HepG2 (cell line): Measurements from ENCODE around the gene FNDC3A. TPM values are rescaled to one million over a fixed set of nuclear protein-coding genes. Genes with fewer than 3 reads are reported as not detected.

Source experiments
- ATAC-seq: fragments of 200-7000 bp; cut with Tn5 transposase; 3 replicates; pipeline ENCODE4 v1.9.1; 2020; ENCODE audit warnings: mild to moderate bottlenecking, moderate library complexity
- BruUV-seq: library from RNA; stranded (reverse); fragments of 400-500 nt; replicated peaks from 2 replicates; lab custom pipeline; 2021; lab: Mats Ljungman, UMichigan
- CTCF ChIA-PET: fragments of 300-600 bp; formaldehyde crosslinking; extraction: SDS; loops from one replicate; lab custom pipeline; 2021; ENCODE audit warnings: low total read pairs, inconsistent platforms, low intra/inter-chr PET ratio; lab: Yijun Ruan, JAX
- POLR2A ChIA-PET: fragments of 350-600 bp; sonication (Branson Sonifier 250); formaldehyde crosslinking; loops from one replicate; lab custom pipeline; 2020; ENCODE audit warnings: antibody characterized with exemption, inconsistent platforms; lab: Yijun Ruan, JAX
- DNase-seq: peaks from one replicate; pipeline ENCODE4 v3.0.0-alpha.2; 2015; ENCODE audit warnings: low spot score
- FAIRE-seq: peaks from 3 replicates; lab custom pipeline; 2011; peaks lifted over from hg19 to GRCh38; lab: Jason Lieb, UNC
- H2AFZ ChIP-seq: one replicate; pipeline ENCODE4 v1.6.1; 2011; ENCODE audit warnings: low read length, inconsistent platforms
- H3K27ac ChIP-seq: fragments of 300-600 bp; 3 replicates; pipeline ENCODE4 v1.8.0; 2011; ENCODE audit warnings: mixed run types, mild to moderate bottlenecking, mixed read lengths, low read length, inconsistent platforms; ENCODE audit not compliant: insufficient read depth; ENCODE audit errors: extremely low read length
- H3K27me3 ChIP-seq, 2 experiments: fragments of 200-600 bp in 1 of 2; 2 replicates in 1 of 2; 3 replicates in 1 of 2; pipeline versions ENCODE4 v1.6.0 to v1.8.0; 2011; ENCODE audit warnings: low read length in 2 of 2, mild to moderate bottlenecking in 2 of 2, moderate library complexity in 2 of 2, inconsistent platforms in 1 of 2; ENCODE audit not compliant: insufficient read depth in 2 of 2, control insufficient read depth in 1 of 2
- H3K36me3 ChIP-seq, 2 experiments: fragments of 200-600 bp in 1 of 2; replicated peaks in 1 of 2; 2 replicates in 1 of 2; 3 replicates in 1 of 2; pipeline versions ENCODE4 v1.5.1 to v1.8.0; 2011; ENCODE audit warnings: low read length in 2 of 2, inconsistent platforms in 1 of 2; ENCODE audit not compliant: insufficient read depth in 2 of 2, control insufficient read depth in 1 of 2
- H3K4me1 ChIP-seq: 2 replicates; pipeline ENCODE4 v1.5.1; 2012; ENCODE audit warnings: low read length, inconsistent platforms; ENCODE audit not compliant: insufficient read depth
- H3K4me2 ChIP-seq: 2 replicates; pipeline ENCODE4 v1.6.0; 2011; ENCODE audit warnings: low read depth, low read length, inconsistent platforms
- H3K4me3 ChIP-seq, 3 experiments: fragments of 200-600 bp in 1 of 3; sonication (generic), shearing (Covaris generic) in 1 of 3; replicated peaks in 1 of 3; 2 replicates each; pipeline ENCODE4 v1.5.1; 2011 to 2016; ENCODE audit warnings: low read length in 3 of 3, inconsistent platforms in 2 of 3, low read depth in 2 of 3, mild to moderate bottlenecking in 2 of 3, control low read depth in 1 of 3, mixed read lengths in 1 of 3; ENCODE audit not compliant: insufficient read depth in 1 of 3
- H3K79me2 ChIP-seq: one replicate; pipeline ENCODE4 v1.6.1; 2011; ENCODE audit warnings: low read length, inconsistent platforms; ENCODE audit not compliant: insufficient read depth
- H3K9ac ChIP-seq: 2 replicates; pipeline ENCODE4 v1.6.0; 2011; ENCODE audit warnings: mild to moderate bottlenecking, low read depth, low read length, inconsistent platforms; ENCODE audit not compliant: insufficient read depth
- H3K9me3 ChIP-seq: 2 replicates; pipeline ENCODE4 v1.5.1; 2012; ENCODE audit warnings: mild to moderate bottlenecking, low read length
- H4K20me1 ChIP-seq: 2 replicates; pipeline ENCODE4 v1.6.0; 2011; ENCODE audit warnings: inconsistent platforms, mild to moderate bottlenecking, low read length, moderate library complexity; ENCODE audit not compliant: insufficient read depth
- HNRNPK ChIP-seq: fragments of 200-400 bp; formaldehyde crosslinking; IDR thresholded peaks from 2 replicates; pipeline ENCODE4 v1.6.1; 2018; ENCODE audit warnings: low read length, low read depth, moderate library complexity, mild to moderate bottlenecking; ENCODE audit not compliant: poor library complexity, severe bottlenecking
- KMT2A ChIP-seq: sonication (generic); formaldehyde crosslinking; IDR thresholded peaks from 2 replicates; pipeline ENCODE4 v1.4.0; 2020; ENCODE audit warnings: missing genetic modification reagents
- MAFK ChIP-seq, 2 experiments: IDR thresholded peaks in 1 of 2; conservative IDR thresholded peaks in 1 of 2; 2 replicates each; pipeline ENCODE4 v1.6.1; 2011; ENCODE audit warnings: improper control_type of control experiment in 2 of 2, low read length in 2 of 2
- NFYC ChIP-seq: IDR thresholded peaks from 2 replicates; pipeline ENCODE4 v1.6.1; 2016; ENCODE audit warnings: missing genetic modification reagents, missing compliant biosample characterization
- SOX6 ChIP-seq, 2 experiments: fragments of 450-650 bp in 1 of 2; sonication (generic) in 1 of 2; formaldehyde crosslinking in 1 of 2; IDR thresholded peaks; 2 replicates each; pipeline versions ENCODE4 v1.4.0 to v1.6.1; 2017 to 2020; ENCODE audit warnings: antibody characterized with exemption in 1 of 2, mild to moderate bottlenecking in 1 of 2, missing genetic modification reagents in 1 of 2
- ZNF383 ChIP-seq: sonication (generic); formaldehyde crosslinking; IDR thresholded peaks from 2 replicates; pipeline ENCODE4 v1.4.0; 2020; ENCODE audit warnings: missing genetic modification reagents, mild to moderate bottlenecking, borderline replicate concordance
- ZNF441 ChIP-seq: sonication (generic); formaldehyde crosslinking; IDR thresholded peaks from 2 replicates; pipeline ENCODE4 v1.7.0; 2021; ENCODE audit warnings: missing genetic modification reagents, borderline replicate concordance
- ZNF501 ChIP-seq: sonication (generic); formaldehyde crosslinking; IDR thresholded peaks from 2 replicates; pipeline ENCODE4 v1.5.1; 2020; ENCODE audit warnings: mild to moderate bottlenecking, moderate library complexity, missing genetic modification reagents
- ZSCAN21 ChIP-seq: sonication (generic); formaldehyde crosslinking; IDR thresholded peaks from 2 replicates; pipeline ENCODE4 v1.8.0; 2022; ENCODE audit warnings: mild to moderate bottlenecking, missing genetic modification reagents, moderate library complexity, borderline replicate concordance
- WGBS: methylation state at CpG from one replicate; pipeline ENCODE4 v1.1.6; 2017; ENCODE audit warnings: low lambda C conversion rate; 5-methylcytosine and 5-hydroxymethylcytosine counted together
- in situ Hi-C: cut with HindIII; loops from 2 replicates; pipeline ENCODE4 v1.10.0; 2017; ENCODE audit warnings: low pct_unique_long_range_greater_than_20kb; ENCODE audit not compliant: extremely low pct_ligation_motif_present
- intact Hi-C: fragments of 100-400 bp; cut with micrococcal nuclease; formaldehyde crosslinking; loops from one replicate; pipeline ENCODE4 v1.10.0; 2022; ENCODE audit not compliant: unreplicated experiment
- polyA plus RNA-seq, 8 experiments: library from polyadenylated mRNA; depleted of rRNA in 3 of 8; stranded (reverse) in 7 of 8; unstranded in 1 of 8; fragments of >200 nt; fragmentation: Illumina TruSeq in 4 of 8; extraction: Trizol in 4 of 8; gene quantifications; 2 replicates each; pipeline versions ENCODE4 v1.2.1 to v1.2.3, GENCODE V29; 2011 to 2016; ENCODE audit warnings: low read depth in 4 of 8, missing spikeins in 1 of 8, mixed read lengths in 1 of 8; ENCODE audit not compliant: insufficient read depth in 1 of 8
- total RNA-seq, 5 experiments: library from RNA; depleted of rRNA; stranded (reverse); fragments of >200 nt; fragmentation: Illumina TruSeq; extraction: Trizol; gene quantifications; 2 replicates each; pipeline ENCODE4 v1.2.3, GENCODE V29; 2016; ENCODE audit warnings: low read depth in 1 of 5
- TF ChIP-seq, protein P1 (sequence below): sonication (generic); formaldehyde crosslinking; IDR thresholded peaks from 2 replicates; pipeline ENCODE4 v1.4.0; 2020; ENCODE audit warnings: low read depth, mild to moderate bottlenecking, missing genetic modification reagents
- TF ChIP-seq, protein P2 (sequence below): sonication (generic); formaldehyde crosslinking; IDR thresholded peaks from 2 replicates; pipeline ENCODE4 v1.4.0; 2020; ENCODE audit warnings: missing genetic modification reagents, borderline replicate concordance
- TF ChIP-seq, protein P3 (sequence below): sonication (generic); formaldehyde crosslinking; IDR thresholded peaks from 2 replicates; pipeline ENCODE4 v1.5.0; 2020; ENCODE audit warnings: mild to moderate bottlenecking, low read depth, missing genetic modification reagents, borderline replicate concordance
- TF ChIP-seq, protein P4 (sequence below): sonication (generic); formaldehyde crosslinking; IDR thresholded peaks from 2 replicates; pipeline ENCODE4 v1.4.0; 2020; ENCODE audit warnings: missing genetic modification reagents, borderline replicate concordance

FNDC3A gene
- total and polyA plus RNA-seq, 2 of the 13 experiments (the other 11 are each of a cell fraction or from before 2014, with no cell fraction given) = 36.7 to 39.3 TPM

DNA sequence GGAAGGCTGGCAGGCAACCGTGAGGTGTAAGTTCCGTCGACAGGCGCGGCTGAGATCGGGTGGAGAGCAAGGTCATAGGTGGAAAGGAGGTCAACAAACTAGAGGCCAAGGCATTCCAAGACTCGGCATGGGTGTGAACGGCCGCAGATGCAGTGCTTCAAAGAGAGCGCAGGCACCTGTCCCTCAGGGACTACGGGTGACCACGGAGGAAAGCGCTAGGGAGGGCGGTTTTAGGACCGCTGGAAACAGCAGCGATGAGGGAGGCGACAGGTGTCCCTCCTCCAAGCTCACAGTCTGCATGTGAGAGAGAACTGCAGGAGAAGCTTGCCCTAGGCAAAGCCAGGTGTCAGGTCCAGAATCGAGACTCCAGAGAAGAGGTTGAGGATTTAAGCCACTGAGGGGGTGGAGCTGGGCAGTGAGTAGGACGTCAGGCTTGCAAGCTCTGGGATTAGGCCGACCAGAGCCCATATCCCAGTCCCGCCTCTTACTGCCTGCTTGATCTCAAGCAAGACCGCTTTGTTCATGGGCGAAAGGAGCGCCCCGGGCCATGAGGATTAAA lies 242.9 kb downstream of the FNDC3A start:
- CTCF ChIA-PET = no interaction called here
- Histone ChIP-seq H3K9ac (no peak overlapping the region), H3K79me2 (no peaks in the 10 kb centered on the region), H3K9me3 (no peaks in the 10 kb centered on the region), H3K36me3 (no peaks in the 10 kb centered on the region), H3K27ac (no peak overlapping the region), H3K27me3 (no peaks in the 10 kb centered on the region), H3K4me2 (no peak overlapping the region), H2AFZ (no peak overlapping the region), H3K4me1 (peaks cover 32% of the 10 kb centered on the region), H4K20me1 (no peaks in the 10 kb centered on the region), H3K4me3 (no peak overlapping the region)
- BruUV-seq = no TSS peak
- in situ Hi-C loops = no loop called here
- ATAC-seq = no peak
- 84% methylated on average over 25 of the region's 25 CpGs for WGBS
- intact Hi-C loops = no loop called here
- POLR2A ChIA-PET = no interaction called here
- FAIRE-seq = no peak
- no peak for DNase-seq
- TF ChIP-seq MAFK (conservative IDR thresholded peaks at IDR 0.05 in 1 of 2, IDR thresholded peaks at IDR 0.05 in 1 of 2; ENCODE audit: low read length in 2 of 2) = no peak
- TF ChIP-seq HNRNPK = no peak
- no peak for TF ChIP-seq SOX6 (IDR thresholded peaks at IDR 0.05)
- no peak for TF ChIP-seq SOX6 (CRISPR knock-in tag; IDR thresholded peaks at IDR 0.05)
- TF ChIP-seq, protein P1, sequence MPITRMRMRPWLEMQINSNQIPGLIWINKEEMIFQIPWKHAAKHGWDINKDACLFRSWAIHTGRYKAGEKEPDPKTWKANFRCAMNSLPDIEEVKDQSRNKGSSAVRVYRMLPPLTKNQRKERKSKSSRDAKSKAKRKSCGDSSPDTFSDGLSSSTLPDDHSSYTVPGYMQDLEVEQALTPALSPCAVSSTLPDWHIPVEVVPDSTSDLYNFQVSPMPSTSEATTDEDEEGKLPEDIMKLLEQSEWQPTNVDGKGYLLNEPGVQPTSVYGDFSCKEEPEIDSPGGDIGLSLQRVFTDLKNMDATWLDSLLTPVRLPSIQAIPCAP (CRISPR knock-in tag) = no peak
- TF ChIP-seq, protein P2, sequence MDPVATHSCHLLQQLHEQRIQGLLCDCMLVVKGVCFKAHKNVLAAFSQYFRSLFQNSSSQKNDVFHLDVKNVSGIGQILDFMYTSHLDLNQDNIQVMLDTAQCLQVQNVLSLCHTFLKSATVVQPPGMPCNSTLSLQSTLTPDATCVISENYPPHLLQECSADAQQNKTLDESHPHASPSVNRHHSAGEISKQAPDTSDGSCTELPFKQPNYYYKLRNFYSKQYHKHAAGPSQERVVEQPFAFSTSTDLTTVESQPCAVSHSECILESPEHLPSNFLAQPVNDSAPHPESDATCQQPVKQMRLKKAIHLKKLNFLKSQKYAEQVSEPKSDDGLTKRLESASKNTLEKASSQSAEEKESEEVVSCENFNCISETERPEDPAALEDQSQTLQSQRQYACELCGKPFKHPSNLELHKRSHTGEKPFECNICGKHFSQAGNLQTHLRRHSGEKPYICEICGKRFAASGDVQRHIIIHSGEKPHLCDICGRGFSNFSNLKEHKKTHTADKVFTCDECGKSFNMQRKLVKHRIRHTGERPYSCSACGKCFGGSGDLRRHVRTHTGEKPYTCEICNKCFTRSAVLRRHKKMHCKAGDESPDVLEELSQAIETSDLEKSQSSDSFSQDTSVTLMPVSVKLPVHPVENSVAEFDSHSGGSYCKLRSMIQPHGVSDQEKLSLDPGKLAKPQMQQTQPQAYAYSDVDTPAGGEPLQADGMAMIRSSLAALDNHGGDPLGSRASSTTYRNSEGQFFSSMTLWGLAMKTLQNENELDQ (CRISPR knock-in tag) = no peak
- no peak for TF ChIP-seq KMT2A (CRISPR knock-in tag)
- TF ChIP-seq ZNF501 (CRISPR knock-in tag) = no peak
- TF ChIP-seq ZNF441 (CRISPR knock-in tag) = no peak
- TF ChIP-seq ZSCAN21 (CRISPR knock-in tag) = no peak
- TF ChIP-seq ZNF383 (CRISPR knock-in tag) = no peak
- TF ChIP-seq NFYC (CRISPR knock-in tag) = no peak
- TF ChIP-seq, protein P3, sequence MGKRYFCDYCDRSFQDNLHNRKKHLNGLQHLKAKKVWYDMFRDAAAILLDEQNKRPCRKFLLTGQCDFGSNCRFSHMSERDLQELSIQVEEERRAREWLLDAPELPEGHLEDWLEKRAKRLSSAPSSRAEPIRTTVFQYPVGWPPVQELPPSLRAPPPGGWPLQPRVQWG (CRISPR knock-in tag) = no peak
- TF ChIP-seq, protein P4, sequence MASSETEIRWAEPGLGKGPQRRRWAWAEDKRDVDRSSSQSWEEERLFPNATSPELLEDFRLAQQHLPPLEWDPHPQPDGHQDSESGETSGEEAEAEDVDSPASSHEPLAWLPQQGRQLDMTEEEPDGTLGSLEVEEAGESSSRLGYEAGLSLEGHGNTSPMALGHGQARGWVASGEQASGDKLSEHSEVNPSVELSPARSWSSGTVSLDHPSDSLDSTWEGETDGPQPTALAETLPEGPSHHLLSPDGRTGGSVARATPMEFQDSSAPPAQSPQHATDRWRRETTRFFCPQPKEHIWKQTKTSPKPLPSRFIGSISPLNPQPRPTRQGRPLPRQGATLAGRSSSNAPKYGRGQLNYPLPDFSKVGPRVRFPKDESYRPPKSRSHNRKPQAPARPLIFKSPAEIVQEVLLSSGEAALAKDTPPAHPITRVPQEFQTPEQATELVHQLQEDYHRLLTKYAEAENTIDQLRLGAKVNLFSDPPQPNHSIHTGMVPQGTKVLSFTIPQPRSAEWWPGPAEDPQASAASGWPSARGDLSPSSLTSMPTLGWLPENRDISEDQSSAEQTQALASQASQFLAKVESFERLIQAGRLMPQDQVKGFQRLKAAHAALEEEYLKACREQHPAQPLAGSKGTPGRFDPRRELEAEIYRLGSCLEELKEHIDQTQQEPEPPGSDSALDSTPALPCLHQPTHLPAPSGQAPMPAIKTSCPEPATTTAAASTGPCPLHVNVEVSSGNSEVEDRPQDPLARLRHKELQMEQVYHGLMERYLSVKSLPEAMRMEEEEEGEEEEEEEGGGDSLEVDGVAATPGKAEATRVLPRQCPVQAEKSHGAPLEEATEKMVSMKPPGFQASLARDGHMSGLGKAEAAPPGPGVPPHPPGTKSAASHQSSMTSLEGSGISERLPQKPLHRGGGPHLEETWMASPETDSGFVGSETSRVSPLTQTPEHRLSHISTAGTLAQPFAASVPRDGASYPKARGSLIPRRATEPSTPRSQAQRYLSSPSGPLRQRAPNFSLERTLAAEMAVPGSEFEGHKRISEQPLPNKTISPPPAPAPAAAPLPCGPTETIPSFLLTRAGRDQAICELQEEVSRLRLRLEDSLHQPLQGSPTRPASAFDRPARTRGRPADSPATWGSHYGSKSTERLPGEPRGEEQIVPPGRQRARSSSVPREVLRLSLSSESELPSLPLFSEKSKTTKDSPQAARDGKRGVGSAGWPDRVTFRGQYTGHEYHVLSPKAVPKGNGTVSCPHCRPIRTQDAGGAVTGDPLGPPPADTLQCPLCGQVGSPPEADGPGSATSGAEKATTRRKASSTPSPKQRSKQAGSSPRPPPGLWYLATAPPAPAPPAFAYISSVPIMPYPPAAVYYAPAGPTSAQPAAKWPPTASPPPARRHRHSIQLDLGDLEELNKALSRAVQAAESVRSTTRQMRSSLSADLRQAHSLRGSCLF = no peak
